HTERT RPE-1 (cell line): Measurements from ENCODE around the gene SFXN2.
"Not testable (repeated sequence)": the region's sequence is repeated elsewhere in the genome, so short reads cannot be mapped to it uniquely, and the experiment has no call there.

ENCODE experiments used
- in situ Hi-C: fragments of 300-500 bp; cut with MboI; formaldehyde crosslinking; loops from 4 replicates; pipeline ENCODE4 v1.14.3; 2020; ENCODE audit warnings: low sequenced_read_pairs

SFXN2 gene

GRCh38 chr10:102679596-102679995 is 34.8 kb upstream of the SFXN2 start:
- in situ Hi-C loops, result no loop called here

- in situ Hi-C loops, result no loop called here
These were observed 32.7 kb upstream of the SFXN2 start for GRCh38 chr10:102681696-102682095.

- in situ Hi-C loops, result no loop called here
These were observed 32.0 kb upstream of the SFXN2 start for GRCh38 chr10:102682416-102682815.

GRCh38 chr10:102682981-102683380 is 31.5 kb upstream of the SFXN2 start:
- in situ Hi-C loops, result no loop called here

- in situ Hi-C loops, result no loop called here
These were observed 30.7 kb upstream of the SFXN2 start for GRCh38 chr10:102683736-102684135.

GRCh38 chr10:102691285-102692066 is 23.0 kb upstream of the SFXN2 start:
- in situ Hi-C loops, result no loop called here

- in situ Hi-C loops, result not testable (repeated sequence)
These were observed 19.0 kb upstream of the SFXN2 start for GRCh38 chr10:102695401-102695800.

GRCh38 chr10:102696736-102697135 is 17.7 kb upstream of the SFXN2 start:
- in situ Hi-C loops, result no loop called here

GRCh38 chr10:102698894-102699293 is 15.5 kb upstream of the SFXN2 start:
- in situ Hi-C loops, result no loop called here

- in situ Hi-C loops, result no loop called here
These were observed 13.2 kb upstream of the SFXN2 start for GRCh38 chr10:102701272-102701671.

- in situ Hi-C loops, result no loop called here
These were observed 12.6 kb upstream of the SFXN2 start for GRCh38 chr10:102701796-102702195.

GRCh38 chr10:102702742-102703141 is 11.7 kb upstream of the SFXN2 start:
- in situ Hi-C loops, result no loop called here

- in situ Hi-C loops, result no loop called here
These were observed 9.5 kb upstream of the SFXN2 start for GRCh38 chr10:102704915-102705314.

- in situ Hi-C loops, result no loop called here
These were observed 8.9 kb upstream of the SFXN2 start for GRCh38 chr10:102705531-102705930.

GRCh38 chr10:102710609-102711008 is 3.8 kb upstream of the SFXN2 start:
- in situ Hi-C loops, result no loop called here

- in situ Hi-C loops, result no loop called here
These were observed 2.3 kb upstream of the SFXN2 start for GRCh38 chr10:102712089-102712488.

GRCh38 chr10:102712843-102713538 is 1.4 kb upstream of the SFXN2 start:
- in situ Hi-C loops, result no loop called here

- in situ Hi-C loops, result no loop called here
These were observed 960 bp upstream of the SFXN2 start for GRCh38 chr10:102713539-102713813.

- in situ Hi-C loops, result no loop called here
These were observed 419 bp upstream of the SFXN2 start, which contains the start of gene ARL3 for GRCh38 chr10:102713814-102714620. TSS of gene ARL3 (minus strand) at chr10:102714397. CDS start at chr10:102714275, 122 bp downstream.

- in situ Hi-C loops, result no loop called here
These were observed 1.4 kb downstream of the SFXN2 start for GRCh38 chr10:102715880-102716279.

- in situ Hi-C loops, result not testable (repeated sequence)
These were observed 2.6 kb downstream of the SFXN2 start for GRCh38 chr10:102716900-102717565.
